ENCODE measurements around the gene FAR2.

- TF ChIP-seq CTCF (conservative IDR thresholded peaks at IDR 0.05; ENCODE audit: low read depth in 2 of 2), result no peak
- no peak for TF ChIP-seq EZH2phosphoT487 (IDR thresholded peaks at IDR 0.05; ENCODE audit: unreplicated experiment)
- TF ChIP-seq STAT1 (IDR thresholded peaks at IDR 0.05; ENCODE audit: unreplicated experiment), result no peak
- no peak for TF ChIP-seq EZH2 (IDR thresholded peaks at IDR 0.05; ENCODE audit: low read depth, unreplicated experiment)
- TF ChIP-seq CREB1 (CRISPR knock-in tag; IDR thresholded peaks at IDR 0.05; ENCODE audit: low read depth), result no peak
- TF ChIP-seq POLR2AphosphoS5 (IDR thresholded peaks at IDR 0.05; ENCODE audit: low read depth), result no peak
- TF ChIP-seq REST (IDR thresholded peaks at IDR 0.05; ENCODE audit: unreplicated experiment), result no peak
- TF ChIP-seq ZNF331 (CRISPR knock-in tag; IDR thresholded peaks at IDR 0.05; ENCODE audit: low read depth), result no peak
- TF ChIP-seq NANOG (IDR thresholded peaks at IDR 0.05; ENCODE audit: borderline replicate concordance), result no peak
- TF ChIP-seq JUNB (IDR thresholded peaks at IDR 0.05; ENCODE audit: unreplicated experiment), result no peak
- no peak for TF ChIP-seq ETS1 (IDR thresholded peaks at IDR 0.05)
- TF ChIP-seq ZNF114 (CRISPR knock-in tag; IDR thresholded peaks at IDR 0.05), result no peak
Measured at GRCh38 chr12:29163146-29163545, 14.1 kb downstream of the FAR2 start.

Data from GM23338 (cell line).